GM18909 (cell line): ENCODE results near the gene PPP1CB.

Experiments used
- ATAC-seq: cut with Tn5 transposase; IDR thresholded peaks from one replicate; pipeline ENCODE4 v1.9.1; 2021; ENCODE audit warnings: mild to moderate bottlenecking; ENCODE audit not compliant: unreplicated experiment, poor library complexity

The PPP1CB gene

GRCh38 chr2:28751252-28751955 is at the start of gene PPP1CB:
TSS of gene PPP1CB (plus strand) at chr2:28751830. CDS start at chr2:28752125, 295 bp downstream.
- ATAC-seq = peak; percentile 86

- no peak for ATAC-seq
Measured at GRCh38 chr2:28702415-28702861, 49.2 kb upstream of the PPP1CB start.

- no peak for ATAC-seq
Measured at GRCh38 chr2:28702878-28703277, 48.8 kb upstream of the PPP1CB start.

- no peak for ATAC-seq
Measured at GRCh38 chr2:28704621-28705020, 47.0 kb upstream of the PPP1CB start.

- ATAC-seq = no peak
Measured at GRCh38 chr2:28705751-28706440, 45.7 kb upstream of the PPP1CB start.

GRCh38 chr2:28707592-28707991 is 44.0 kb upstream of the PPP1CB start:
- ATAC-seq = no peak

- no peak for ATAC-seq
Measured at GRCh38 chr2:28709101-28709500, 42.5 kb upstream of the PPP1CB start.

GRCh38 chr2:28710545-28710944 is 41.1 kb upstream of the PPP1CB start:
- no peak for ATAC-seq

GRCh38 chr2:28713577-28714298 is 37.9 kb upstream of the PPP1CB start:
- ATAC-seq = no peak

- no peak for ATAC-seq
Measured at GRCh38 chr2:28716265-28716865, 35.3 kb upstream of the PPP1CB start.

GRCh38 chr2:28717339-28717758 is 34.3 kb upstream of the PPP1CB start:
- no peak for ATAC-seq

- ATAC-seq = no peak
Measured at GRCh38 chr2:28720345-28720744, 31.3 kb upstream of the PPP1CB start.

- ATAC-seq = no peak
Measured at GRCh38 chr2:28721601-28722191, 29.9 kb upstream of the PPP1CB start.

GRCh38 chr2:28725021-28725711 is 26.5 kb upstream of the PPP1CB start:
- ATAC-seq = no peak

- ATAC-seq = no peak
Measured at GRCh38 chr2:28726177-28726576, 25.5 kb upstream of the PPP1CB start.

- no peak for ATAC-seq
Measured at GRCh38 chr2:28729698-28730097, 21.9 kb upstream of the PPP1CB start.

GRCh38 chr2:28730641-28731146 is 20.9 kb upstream of the PPP1CB start:
- ATAC-seq = no peak

GRCh38 chr2:28735511-28735910 is 16.1 kb upstream of the PPP1CB start:
- no peak for ATAC-seq

GRCh38 chr2:28736034-28736433 is 15.6 kb upstream of the PPP1CB start:
- no peak for ATAC-seq

GRCh38 chr2:28737655-28738054 is 14.0 kb upstream of the PPP1CB start:
- ATAC-seq = no peak
